ENCODE data around the gene HS6ST2.

- no peak for TF ChIP-seq CTCF (tag by site-specific recombination; IDR thresholded peaks at IDR 0.05)
- TF ChIP-seq ZSCAN30 (tag by site-specific recombination; IDR thresholded peaks at IDR 0.05) = no peak
- TF ChIP-seq TRIM28 (IDR thresholded peaks at IDR 0.05; ENCODE audit: borderline replicate concordance, low read length) = no peak
- no peak for TF ChIP-seq ZNF473 (tag by site-specific recombination; IDR thresholded peaks at IDR 0.05)
- no peak for TF ChIP-seq KLF16 (tag by site-specific recombination; IDR thresholded peaks at IDR 0.05)
- no peak for TF ChIP-seq ZNF521 (tag by site-specific recombination; IDR thresholded peaks at IDR 0.05)
- TF ChIP-seq WT1 (tag by site-specific recombination; IDR thresholded peaks at IDR 0.05) = no peak
- no peak for TF ChIP-seq TCF7L2 (IDR thresholded peaks at IDR 0.05; ENCODE audit: borderline replicate concordance, low read depth, low read length)
These were observed 138.6 kb downstream of the HS6ST2 start for GRCh38 chrX:132819711-132820264.
